PC-3 (cell line): ENCODE measurements around the gene RASAL2. TPM values are rescaled to one million over a fixed set of nuclear protein-coding genes. Genes with fewer than 3 reads are reported as not detected.

ENCODE experiments used
- ATAC-seq: fragments of 200-7000 bp; cut with Tn5 transposase; 2 replicates; pipeline ENCODE4 v1.9.1; 2020; ENCODE audit warnings: mild to moderate bottlenecking, moderate library complexity
- BruUV-seq: library from RNA; stranded (reverse); fragments of 400-500 nt; replicated peaks from 2 replicates; lab custom pipeline; 2021; lab: Mats Ljungman, UMichigan
- CTCF ChIA-PET: fragments of 300-600 bp; sonication (Branson Sonifier 250); formaldehyde crosslinking; loops from one replicate; lab custom pipeline; 2022; ENCODE audit warnings: antibody characterized with exemption; lab: Charles Lee
- POLR2A ChIA-PET: fragments of 300-600 bp; sonication (Branson Sonifier 250); formaldehyde crosslinking; loops from one replicate; lab custom pipeline; 2022; ENCODE audit warnings: antibody characterized with exemption; ENCODE audit not compliant: unreplicated experiment; lab: Charles Lee
- DNase-seq: peaks from one replicate; pipeline ENCODE4 v3.0.0-alpha.2; 2015
- H2AFZ ChIP-seq: fragments of 300-600 bp; sonication (generic); 2 replicates; pipeline ENCODE4 v1.6.0; 2016; ENCODE audit warnings: antibody characterized with exemption, low read length
- H3F3A ChIP-seq: fragments of 300-600 bp; sonication (generic); one replicate; pipeline ENCODE4 v1.6.0; 2017; ENCODE audit warnings: antibody characterized with exemption, low read length, control low read depth, mild to moderate bottlenecking; ENCODE audit not compliant: unreplicated experiment
- H3K27ac ChIP-seq: fragments of 300-600 bp; sonication (generic); 2 replicates; pipeline ENCODE4 v1.5.1; 2016; ENCODE audit warnings: mild to moderate bottlenecking, low read length
- H3K27me3 ChIP-seq: fragments of 300-600 bp; sonication (generic); 2 replicates; pipeline ENCODE4 v1.6.1; 2016; ENCODE audit warnings: low read length, mixed read lengths
- H3K36me3 ChIP-seq: fragments of 300-600 bp; sonication (generic); 2 replicates; pipeline ENCODE4 v1.6.1; 2016; ENCODE audit warnings: low read depth, mixed run types, low read length, mixed read lengths
- H3K4me1 ChIP-seq: fragments of 300-600 bp; sonication (generic); 2 replicates; pipeline ENCODE4 v1.5.1; 2016; ENCODE audit warnings: low read length; ENCODE audit not compliant: insufficient read depth
- H3K4me2 ChIP-seq: fragments of 300-600 bp; sonication (generic); 2 replicates; pipeline ENCODE4 v1.6.0; 2016; ENCODE audit warnings: low read length
- H3K4me3 ChIP-seq: fragments of 300-600 bp; sonication (generic); 2 replicates; pipeline ENCODE4 v1.5.1; 2016; ENCODE audit warnings: mild to moderate bottlenecking, low read length, mixed read lengths
- H3K79me2 ChIP-seq: fragments of 300-600 bp; sonication (generic); 2 replicates; pipeline ENCODE4 v1.6.1; 2017; ENCODE audit warnings: low read length, mixed read lengths
- H3K9ac ChIP-seq: fragments of 300-600 bp; sonication (generic); 2 replicates; pipeline ENCODE4 v1.6.0; 2016; ENCODE audit warnings: mild to moderate bottlenecking, low read length
- H3K9me2 ChIP-seq: fragments of 300-600 bp; sonication (generic); replicated peaks from 2 replicates; pipeline ENCODE4 v1.6.1; 2016; ENCODE audit warnings: mixed run types, low read length, mixed read lengths
- H3K9me3 ChIP-seq: fragments of 300-600 bp; sonication (generic); 2 replicates; pipeline ENCODE4 v1.6.1; 2016; ENCODE audit warnings: low read length, mixed read lengths
- H4K20me1 ChIP-seq: fragments of 300-600 bp; sonication (generic); 2 replicates; pipeline ENCODE4 v1.6.1; 2016; ENCODE audit warnings: low read length, mixed read lengths
- CTCF ChIP-seq: fragments of 300-600 bp; sonication (generic); conservative IDR thresholded peaks from 2 replicates; pipeline ENCODE4 v1.5.1; 2017; ENCODE audit warnings: antibody characterized with exemption, low read depth, mild to moderate bottlenecking, low read length
- EZH2 ChIP-seq: fragments of 300-600 bp; sonication (generic); IDR thresholded peaks from one replicate; pipeline ENCODE4 v1.6.1; 2017; ENCODE audit warnings: antibody characterized with exemption, mild to moderate bottlenecking, low read length; ENCODE audit not compliant: unreplicated experiment
- EZH2phosphoT487 ChIP-seq: fragments of 300-600 bp; sonication (generic); IDR thresholded peaks from 2 replicates; pipeline ENCODE4 v1.6.1; 2018; ENCODE audit warnings: mild to moderate bottlenecking, antibody characterized with exemption, low read length, borderline replicate concordance
- intact Hi-C: fragments of 100-400 bp; cut with micrococcal nuclease; formaldehyde crosslinking; loops from 2 replicates; pipeline ENCODE4 v1.9.0; 2023
- total RNA-seq: library from RNA; depleted of rRNA; stranded (reverse); fragments of >200 nt; gene quantifications from 2 replicates; pipeline ENCODE4 v1.2.3, GENCODE V29; 2014

RASAL2 gene
- total RNA-seq, 1 experiment from 2014 or later, result 7.9 TPM

- no TSS peak for BruUV-seq
- Histone ChIP-seq H4K20me1 (no peaks in the 10 kb centered on the region), H3K27ac (no peak overlapping the region), H3K27me3 (no peaks in the 10 kb centered on the region), H3K4me3 (no peak overlapping the region), H3K4me2 (no peak overlapping the region), H3K9me2 (no peaks in the 10 kb centered on the region), H3K79me2 (no peaks in the 10 kb centered on the region), H2AFZ (no peak overlapping the region), H3K36me3 (no peaks in the 10 kb centered on the region), H3K4me1 (no peaks in the 10 kb centered on the region), H3K9me3 (no peaks in the 10 kb centered on the region), H3K9ac (no peak overlapping the region), H3F3A (no peaks in the 10 kb centered on the region)
- no peak for ATAC-seq
- ChIA-PET CTCF (no interaction called here), POLR2A (no interaction called here)
- no peak for DNase-seq
- intact Hi-C loops, result no loop called here
- TF ChIP-seq EZH2phosphoT487 (no peak), CTCF (no peak), EZH2 (no peak)
Measured at GRCh38 chr1:178490136-178490535, 396.2 kb downstream of the RASAL2 start.

DNA sequence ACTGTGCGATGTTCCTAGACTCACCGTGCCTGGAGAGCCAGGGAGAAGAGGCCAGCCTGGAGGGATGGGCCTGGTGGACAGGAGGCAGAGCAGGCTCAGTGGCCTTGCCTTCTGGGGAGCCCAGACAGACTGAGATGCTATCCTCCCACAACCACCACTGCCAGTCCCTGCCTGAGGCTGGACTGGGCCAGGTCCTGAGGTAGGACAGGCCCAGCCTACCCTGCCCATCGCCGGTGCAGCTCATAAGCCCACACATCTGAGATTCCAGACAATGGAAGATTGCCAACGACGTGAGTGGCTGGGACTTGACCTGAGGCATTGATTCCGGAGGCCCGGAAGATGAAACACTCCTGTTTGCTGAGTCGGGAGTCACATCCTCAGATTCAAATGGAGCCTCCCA is 397.1 kb downstream of the RASAL2 start:
- no peaks in the 10 kb centered on the region for H3K4me1 ChIP-seq
- CTCF ChIA-PET, result no interaction called here
- no peak overlapping the region for H3K4me3 ChIP-seq
- no peak for ATAC-seq
- no TSS peak for BruUV-seq
- no peak overlapping the region for H3K27ac ChIP-seq
- no peaks in the 10 kb centered on the region for H3K27me3 ChIP-seq
- TF ChIP-seq EZH2 (no peak), EZH2phosphoT487 (no peak), CTCF (no peak)
- no peak overlapping the region for H3K4me2 ChIP-seq
- POLR2A ChIA-PET, result no interaction called here
- H2AFZ ChIP-seq, result no peak overlapping the region
- DNase-seq, result no peak
- no peaks in the 10 kb centered on the region for H3K9me2 ChIP-seq
- H3K9me3 ChIP-seq, result no peaks in the 10 kb centered on the region
- intact Hi-C loops, result no loop called here
- H4K20me1 ChIP-seq, result no peaks in the 10 kb centered on the region
- H3K36me3 ChIP-seq, result no peaks in the 10 kb centered on the region
- no peak overlapping the region for H3K9ac ChIP-seq
- H3K79me2 ChIP-seq, result no peaks in the 10 kb centered on the region
- H3F3A ChIP-seq, result no peaks in the 10 kb centered on the region

GRCh38 chr1:178491721-178492120 is 397.8 kb downstream of the RASAL2 start:
- Histone ChIP-seq H3K4me1 (no peaks in the 10 kb centered on the region), H3K79me2 (no peaks in the 10 kb centered on the region), H2AFZ (no peak overlapping the region), H3F3A (no peaks in the 10 kb centered on the region), H3K36me3 (no peaks in the 10 kb centered on the region), H3K4me3 (no peak overlapping the region), H3K27ac (no peak overlapping the region), H3K9ac (no peak overlapping the region), H3K9me3 (no peaks in the 10 kb centered on the region), H3K4me2 (no peak overlapping the region), H3K27me3 (no peaks in the 10 kb centered on the region), H4K20me1 (no peaks in the 10 kb centered on the region), H3K9me2 (no peaks in the 10 kb centered on the region)
- ATAC-seq, result no peak
- CTCF ChIA-PET, result no interaction called here
- POLR2A ChIA-PET, result no interaction called here
- intact Hi-C loops, result no loop called here
- DNase-seq, result no peak
- TF ChIP-seq CTCF (no peak), EZH2phosphoT487 (no peak), EZH2 (no peak)
- BruUV-seq, result no TSS peak
